ENCODE measurements around the gene HINFP.
"Not testable (repeated sequence)": the region's sequence is repeated elsewhere in the genome, so short reads cannot be mapped to it uniquely, and the experiment has no call there.

DNA sequence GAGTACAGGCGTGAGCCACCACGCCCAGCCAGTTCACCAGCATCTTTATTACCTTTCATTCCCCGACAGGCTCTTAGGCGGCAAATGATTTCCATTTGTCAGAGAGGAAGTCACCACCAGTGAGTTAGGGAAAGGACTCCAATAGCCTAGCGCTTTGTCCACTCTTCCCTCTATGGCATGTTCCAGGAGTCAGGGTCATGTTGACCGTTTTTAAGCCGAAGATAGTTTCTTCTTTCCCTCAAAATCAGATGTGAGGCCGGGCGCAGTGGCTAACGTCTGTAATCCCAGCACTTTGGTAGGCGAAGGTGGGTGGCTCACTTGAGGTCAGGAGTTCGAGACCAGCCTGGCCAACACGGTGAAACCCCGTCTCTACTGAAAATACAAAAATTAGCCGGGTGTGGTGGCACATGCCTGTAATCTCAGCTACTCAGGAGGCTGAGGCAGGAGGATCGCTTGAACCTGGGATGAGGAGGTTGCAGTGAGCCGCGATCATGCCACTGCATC lies 18.2 kb upstream of the HINFP start:
- not testable (repeated sequence) for TF ChIP-seq CTCF, POLR2A (IDR thresholded peaks at IDR 0.05)

Measured in right lobe of liver (tissue), 4 donors.